HG03354 (cell line): ENCODE data around the gene TUBGCP4.

Source experiments
- ATAC-seq: cut with Tn5 transposase; IDR thresholded peaks from one replicate; pipeline ENCODE4 v1.9.1; 2021; ENCODE audit warnings: mild to moderate bottlenecking; ENCODE audit not compliant: unreplicated experiment, poor library complexity, severe bottlenecking

TUBGCP4 gene, protein sequence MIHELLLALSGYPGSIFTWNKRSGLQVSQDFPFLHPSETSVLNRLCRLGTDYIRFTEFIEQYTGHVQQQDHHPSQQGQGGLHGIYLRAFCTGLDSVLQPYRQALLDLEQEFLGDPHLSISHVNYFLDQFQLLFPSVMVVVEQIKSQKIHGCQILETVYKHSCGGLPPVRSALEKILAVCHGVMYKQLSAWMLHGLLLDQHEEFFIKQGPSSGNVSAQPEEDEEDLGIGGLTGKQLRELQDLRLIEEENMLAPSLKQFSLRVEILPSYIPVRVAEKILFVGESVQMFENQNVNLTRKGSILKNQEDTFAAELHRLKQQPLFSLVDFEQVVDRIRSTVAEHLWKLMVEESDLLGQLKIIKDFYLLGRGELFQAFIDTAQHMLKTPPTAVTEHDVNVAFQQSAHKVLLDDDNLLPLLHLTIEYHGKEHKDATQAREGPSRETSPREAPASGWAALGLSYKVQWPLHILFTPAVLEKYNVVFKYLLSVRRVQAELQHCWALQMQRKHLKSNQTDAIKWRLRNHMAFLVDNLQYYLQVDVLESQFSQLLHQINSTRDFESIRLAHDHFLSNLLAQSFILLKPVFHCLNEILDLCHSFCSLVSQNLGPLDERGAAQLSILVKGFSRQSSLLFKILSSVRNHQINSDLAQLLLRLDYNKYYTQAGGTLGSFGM

DNA sequence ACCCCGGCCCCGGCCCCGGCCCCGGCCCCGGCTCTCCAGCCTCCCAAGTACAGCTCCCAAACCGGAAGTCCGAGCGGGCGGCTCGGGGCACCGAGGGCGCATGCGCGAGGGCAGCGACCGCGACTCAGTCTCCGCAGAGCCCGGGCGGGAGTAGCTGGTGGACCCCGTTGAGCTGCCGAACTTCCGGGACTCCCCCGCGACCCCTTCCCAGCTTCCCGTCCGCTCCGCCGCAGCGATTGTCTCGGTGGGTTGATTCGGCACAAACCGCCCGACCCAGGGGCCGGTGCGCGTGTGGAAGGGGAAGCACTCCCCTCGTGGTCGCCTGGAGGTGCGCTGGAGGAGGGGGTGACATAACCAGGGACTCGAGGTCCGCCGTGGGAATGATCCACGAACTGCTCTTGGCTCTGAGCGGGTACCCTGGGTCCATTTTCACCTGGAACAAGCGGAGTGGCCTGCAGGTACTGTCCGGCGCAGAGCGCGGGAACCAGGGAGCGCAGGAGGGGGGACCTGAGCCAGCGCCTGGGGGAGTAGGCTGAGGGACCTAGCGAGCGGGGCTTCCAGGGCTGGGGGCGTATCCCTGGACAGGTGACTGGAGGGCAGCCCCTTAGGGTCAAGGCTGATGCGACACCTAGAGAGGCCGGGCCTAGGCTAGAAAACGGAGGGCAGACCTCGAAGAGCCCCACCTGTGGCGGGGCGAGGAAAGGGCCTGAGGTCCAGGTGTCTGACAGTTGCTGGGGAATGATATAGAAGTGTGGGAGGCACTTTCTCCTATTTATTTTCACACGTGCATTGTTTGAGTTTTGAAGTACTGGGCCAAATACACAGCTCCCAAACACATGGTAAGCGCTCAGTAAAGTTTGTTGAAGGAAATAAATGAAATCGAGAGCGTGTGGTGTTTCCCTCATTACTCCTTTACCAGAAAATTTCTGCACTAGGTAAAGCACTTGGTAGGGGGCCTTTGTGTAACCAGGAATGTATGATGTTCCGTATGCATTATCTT, at the start of gene TUBGCP4, which contains the start of gene ZSCAN29:
Gene TUBGCP4, plus strand, starts transcription at position 127 of the 1,000 bp plus-strand sequence. Its CDS starts 254 bp downstream, at position 381.
Gene ZSCAN29, minus strand, starts transcription at position 69 of the 1,000 bp plus-strand sequence. CDS start 1,130 bp downstream, outside the sequence.
- ATAC-seq, result peak; percentile 78

DNA sequence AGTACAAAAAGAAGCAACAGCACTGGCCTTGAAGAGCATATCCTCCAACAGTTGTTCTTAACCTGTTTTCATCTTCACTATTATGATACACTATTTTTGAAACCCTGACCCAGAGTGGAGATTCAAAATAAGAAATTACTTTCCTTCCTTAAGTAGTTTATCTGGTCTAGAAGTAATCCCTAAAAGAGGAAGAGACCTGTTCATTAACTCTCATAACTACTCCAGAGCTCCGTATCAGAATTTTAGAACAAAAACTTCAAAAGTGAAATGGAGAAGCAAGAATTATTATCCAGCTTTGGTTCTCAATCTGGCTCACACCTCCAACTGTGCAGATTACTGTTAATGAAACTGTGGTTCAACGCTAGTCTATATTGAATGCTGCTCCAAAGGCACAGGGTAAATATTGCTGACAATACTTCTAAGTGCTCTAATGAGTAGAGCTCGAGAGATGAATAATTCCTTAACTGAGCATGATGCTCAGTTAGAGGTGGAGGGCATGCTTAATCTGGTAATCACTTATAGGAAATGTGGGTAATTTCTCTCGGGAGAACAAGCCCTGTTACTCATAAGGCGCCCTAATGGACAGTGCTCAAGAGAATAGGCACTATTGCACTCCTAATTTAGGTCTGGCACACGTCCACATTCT, 45.7 kb upstream of the TUBGCP4 start:
- ATAC-seq, result no peak

DNA sequence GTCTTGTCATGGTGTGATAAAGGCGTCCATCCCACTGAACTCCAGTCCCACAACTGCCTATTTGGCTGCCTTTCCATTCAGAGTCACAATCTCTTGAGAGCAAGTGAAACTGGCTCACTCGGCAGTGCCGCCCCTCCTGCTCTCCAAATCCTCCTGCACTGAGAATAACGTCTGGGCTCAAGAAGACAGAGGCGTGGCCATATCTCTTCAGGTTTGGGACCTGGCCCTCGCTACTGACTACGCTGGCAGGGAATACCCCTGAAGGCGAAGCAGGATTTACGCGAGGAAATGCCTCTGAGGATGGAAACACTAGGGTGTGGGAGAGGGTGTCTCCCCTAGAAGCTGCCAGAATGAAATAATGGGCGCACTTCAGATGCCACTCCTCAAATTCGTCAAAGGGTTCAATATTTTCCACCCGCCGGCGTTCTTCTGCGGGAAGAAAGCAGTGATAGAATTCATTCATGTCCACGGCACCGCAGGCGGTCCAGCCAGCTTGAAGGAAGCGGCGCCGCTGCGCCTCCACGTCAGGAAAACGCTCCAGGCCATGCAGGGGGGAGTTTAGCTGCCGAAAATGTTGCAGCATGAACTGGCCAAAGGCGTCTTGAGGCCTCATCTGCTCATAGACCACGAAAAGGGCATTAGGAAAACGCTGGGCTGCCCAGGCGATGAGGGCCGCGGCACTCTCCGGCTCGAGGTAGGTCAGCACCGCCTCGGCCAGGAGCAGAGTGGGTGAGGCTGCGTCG, 41.5 kb upstream of the TUBGCP4 start:
- ATAC-seq, result no peak

DNA sequence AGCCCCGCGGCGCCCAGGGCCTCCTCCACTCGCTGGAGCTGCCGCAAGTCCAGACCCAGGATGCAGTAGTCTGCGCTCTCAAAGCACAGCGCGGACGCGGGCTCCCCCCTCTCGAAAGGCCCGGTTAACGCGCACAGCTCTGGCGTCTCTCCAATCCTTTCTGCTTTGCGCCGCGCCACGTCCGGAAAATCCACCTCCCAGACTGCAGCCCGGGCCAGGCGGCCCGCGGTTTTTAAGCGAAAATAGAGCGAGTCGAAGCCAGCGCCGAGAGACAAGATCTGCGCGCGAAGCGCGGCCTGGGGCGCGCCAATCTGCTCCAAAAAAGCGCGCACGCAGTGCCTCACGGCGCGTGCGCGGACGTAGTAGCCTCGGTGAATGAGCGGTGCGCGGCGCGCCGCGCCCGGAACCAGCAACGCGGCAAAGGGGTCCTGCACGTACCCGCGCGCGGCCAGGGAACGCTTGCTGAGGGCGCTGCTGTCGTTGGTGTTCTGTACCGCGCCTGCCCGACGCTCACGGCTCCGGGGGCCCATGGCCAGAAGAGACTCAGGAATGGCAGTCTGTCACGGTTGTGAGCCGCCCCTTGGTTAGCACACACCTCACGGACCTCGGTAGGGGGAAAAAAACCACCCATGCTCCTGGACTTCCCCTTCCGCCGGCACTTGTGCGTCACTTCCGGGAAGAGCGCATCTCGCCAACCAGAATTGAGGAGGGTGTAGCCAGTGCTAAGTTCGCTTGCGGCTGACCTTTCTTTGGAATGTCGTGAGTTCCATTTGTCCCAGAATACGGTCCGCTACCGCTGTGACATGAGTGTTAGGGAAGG, 40.7 kb upstream of the TUBGCP4 start, which contains the start of gene LCMT2:
Gene LCMT2, minus strand, starts transcription at position 614 of the 820 bp plus-strand sequence. Its CDS starts 84 bp downstream, at position 530.
- ATAC-seq, result peak; percentile 97

DNA sequence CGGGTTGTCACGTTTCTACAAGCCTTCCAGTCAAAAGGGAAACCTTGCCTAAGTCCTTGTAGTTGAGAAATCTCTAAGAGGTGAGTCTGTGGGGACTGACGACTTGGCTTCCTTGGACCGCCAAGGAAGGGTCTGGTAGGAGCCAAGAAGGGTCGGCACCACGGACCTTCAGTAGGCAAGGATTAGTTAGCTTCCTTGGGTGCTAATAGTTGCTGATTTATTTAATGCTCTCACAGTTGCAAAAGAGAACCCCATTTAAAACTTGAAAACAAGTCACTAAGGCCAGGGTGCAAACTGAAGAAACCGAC, 40.2 kb upstream of the TUBGCP4 start:
- peak; percentile 28 for ATAC-seq

DNA sequence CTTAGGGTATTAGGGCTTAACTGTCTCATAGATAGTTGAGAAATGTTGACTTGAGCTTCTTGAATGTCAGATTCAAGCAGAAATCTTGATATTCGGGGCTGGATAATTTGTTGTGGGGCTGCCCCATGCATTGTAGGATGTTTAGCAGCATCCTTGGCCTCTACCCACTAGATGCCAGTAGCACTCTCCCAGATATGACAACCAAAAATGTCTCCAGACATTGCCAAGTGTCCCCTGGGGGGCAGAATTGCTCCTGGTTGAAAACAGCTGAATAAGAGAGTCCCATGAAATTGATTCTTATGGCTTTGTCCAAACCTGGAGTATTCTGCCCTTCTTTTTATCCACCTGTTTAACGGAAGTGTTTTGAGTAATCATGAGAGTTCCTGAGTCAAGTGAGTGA, 24.6 kb upstream of the TUBGCP4 start:
- no peak for ATAC-seq

DNA sequence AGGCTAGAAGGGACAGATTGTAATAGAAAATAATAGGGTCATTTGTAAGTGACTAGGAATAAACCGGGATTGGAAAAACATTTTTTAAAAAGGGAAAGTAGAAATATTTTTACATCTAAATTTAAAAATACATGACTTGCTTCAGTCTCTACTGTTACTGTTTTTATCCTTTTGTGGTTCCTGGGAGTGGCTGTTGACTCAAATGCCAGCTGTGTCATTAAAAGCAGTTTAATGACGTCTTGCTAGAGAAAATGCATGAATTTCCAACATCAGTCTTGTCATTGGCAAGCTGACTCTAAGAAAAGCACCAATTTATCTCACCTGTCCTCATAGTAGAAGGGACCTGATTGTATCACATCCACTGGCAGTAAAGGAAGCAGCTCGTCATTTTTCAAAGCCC, 23.8 kb upstream of the TUBGCP4 start:
- ATAC-seq, result no peak

DNA sequence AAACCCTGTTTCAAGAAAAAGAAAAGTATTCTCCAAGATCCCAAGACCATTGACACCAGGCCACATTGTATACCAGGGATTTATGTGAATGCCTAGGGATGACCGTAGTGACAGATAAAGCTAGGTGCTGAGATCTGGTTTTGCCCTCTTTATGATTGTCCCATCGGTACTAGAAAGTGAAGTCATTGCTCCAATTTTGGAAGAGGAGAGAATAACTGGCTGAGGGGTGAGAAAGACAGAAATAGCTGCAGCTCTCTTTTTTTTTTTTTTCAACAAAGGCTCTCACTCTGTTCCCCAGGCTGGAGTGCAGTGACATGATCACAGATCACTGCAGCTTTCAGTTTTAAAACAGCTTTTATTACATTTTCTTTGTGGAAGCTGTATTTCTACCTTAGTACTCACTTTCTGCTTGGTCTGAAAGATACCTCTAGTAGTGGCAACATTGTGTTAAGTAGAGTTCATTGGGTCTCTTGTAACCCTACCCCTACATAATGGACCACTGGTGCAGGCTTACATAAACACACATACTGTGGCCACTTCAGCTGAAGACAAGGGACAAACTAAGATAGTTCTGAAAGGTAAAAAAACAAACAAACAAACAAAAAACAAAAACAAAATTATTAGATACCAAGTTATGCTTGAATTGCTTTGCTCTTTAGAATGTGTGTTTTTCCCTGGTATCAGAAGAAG, 18.1 kb upstream of the TUBGCP4 start:
- no peak for ATAC-seq

DNA sequence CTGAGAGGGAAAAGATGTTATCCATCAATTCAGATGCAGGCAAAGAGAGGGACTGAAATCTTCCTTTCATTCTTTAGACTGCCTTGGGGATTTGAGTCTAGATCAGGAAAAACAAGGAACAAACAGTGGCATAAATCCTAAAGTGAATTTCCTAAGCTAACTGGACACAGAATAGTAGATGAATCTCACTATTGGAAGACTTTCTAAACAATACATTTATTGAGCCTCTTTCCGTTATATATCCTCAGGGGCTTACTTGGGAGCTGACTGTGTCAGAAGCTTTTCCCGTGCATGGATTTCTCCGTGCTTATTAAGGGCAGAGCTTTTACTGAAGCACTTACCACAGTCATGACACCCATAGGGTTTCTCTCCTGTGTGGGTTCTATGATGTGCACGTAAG, 10.1 kb upstream of the TUBGCP4 start:
- no peak for ATAC-seq

DNA sequence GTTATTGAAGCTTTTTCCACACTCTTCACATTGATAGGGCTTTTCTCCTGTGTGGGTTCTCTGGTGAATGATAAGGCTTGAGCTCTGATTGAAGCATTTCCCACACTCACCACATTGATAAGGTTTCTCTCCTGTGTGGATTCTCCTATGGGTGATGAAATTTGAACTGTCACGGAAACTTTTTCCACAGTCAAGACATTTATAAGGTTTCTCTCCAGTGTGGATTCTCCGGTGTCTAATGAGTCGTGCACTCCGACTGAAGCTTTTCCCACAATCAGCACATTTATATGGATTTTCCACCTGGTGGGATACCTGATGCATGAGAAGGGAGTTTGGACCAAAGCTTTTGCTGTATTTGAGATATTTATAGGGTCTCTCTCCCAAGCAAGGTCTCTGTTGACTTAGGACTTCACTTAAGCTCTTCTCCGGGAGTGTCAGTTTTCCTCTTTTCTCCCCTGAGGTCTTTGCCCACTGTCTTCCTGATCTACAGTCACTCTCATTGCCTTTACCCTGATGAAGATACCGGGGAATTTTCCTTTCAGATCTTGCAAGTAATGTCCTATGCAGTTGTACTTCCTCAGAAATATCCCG, 9.5 kb upstream of the TUBGCP4 start:
- no peak for ATAC-seq

DNA sequence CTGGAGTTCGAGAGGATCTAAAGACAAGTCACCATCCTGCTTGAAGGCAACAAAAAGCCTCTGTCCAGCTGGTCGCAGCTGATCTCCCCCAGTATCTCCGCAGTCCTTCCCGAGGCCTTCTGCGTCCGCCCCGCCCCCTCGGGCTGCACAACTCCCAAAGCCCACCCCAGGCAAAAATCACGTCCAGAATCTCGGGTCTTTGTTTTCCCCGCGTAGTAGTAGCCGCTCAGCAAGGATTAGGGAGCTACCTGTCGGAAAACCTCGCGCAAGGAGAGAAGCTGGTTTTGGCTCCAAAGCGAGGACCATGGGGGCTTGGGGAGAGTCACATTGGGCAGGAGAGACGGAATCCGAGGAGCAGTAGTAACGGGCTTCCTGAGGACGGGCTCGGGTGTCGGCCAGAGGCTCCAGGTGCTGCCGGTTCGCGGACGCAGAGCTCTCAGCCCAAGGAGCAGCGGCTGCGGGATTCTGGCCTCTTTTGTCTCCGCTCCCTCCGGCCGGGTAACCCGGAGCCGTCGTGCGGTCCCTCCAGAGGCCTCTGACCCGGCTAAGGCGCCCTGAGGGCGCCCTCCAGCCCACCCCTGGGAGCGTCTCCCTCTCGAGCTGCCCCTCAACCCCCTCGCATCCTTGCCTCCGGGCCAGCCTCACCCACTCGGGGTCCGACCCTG, 459 bp upstream of the TUBGCP4 start:
- peak; percentile 45 for ATAC-seq

DNA sequence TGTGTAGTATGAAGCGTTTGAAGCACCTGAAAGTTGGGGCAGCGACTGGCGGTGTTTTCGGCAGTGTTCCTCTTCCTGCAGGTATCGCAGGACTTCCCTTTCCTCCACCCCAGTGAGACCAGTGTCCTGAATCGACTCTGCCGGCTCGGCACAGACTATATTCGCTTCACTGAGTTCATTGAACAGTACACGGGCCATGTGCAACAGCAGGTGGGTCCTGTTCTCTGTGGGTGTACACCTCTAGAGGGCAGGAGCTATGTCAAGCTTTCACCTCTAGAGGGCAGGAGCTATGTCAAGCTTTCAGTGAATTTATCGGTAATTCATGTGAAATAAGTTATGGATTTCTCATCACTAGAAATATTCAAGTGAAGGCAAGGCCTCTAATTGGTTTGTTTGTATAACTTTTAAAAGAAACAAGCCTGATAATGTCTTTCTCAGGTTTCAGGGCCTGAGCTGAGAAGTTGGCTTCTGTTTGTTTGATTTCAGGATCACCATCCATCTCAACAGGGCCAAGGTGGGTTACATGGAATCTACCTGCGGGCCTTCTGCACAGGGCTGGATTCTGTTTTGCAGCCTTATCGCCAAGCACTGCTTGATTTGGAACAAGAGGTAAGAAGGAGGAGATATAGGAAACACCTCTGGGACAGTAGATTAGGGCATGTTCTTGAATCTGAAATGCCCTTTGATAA, 5.3 kb downstream of the TUBGCP4 start:
- ATAC-seq, result no peak

DNA sequence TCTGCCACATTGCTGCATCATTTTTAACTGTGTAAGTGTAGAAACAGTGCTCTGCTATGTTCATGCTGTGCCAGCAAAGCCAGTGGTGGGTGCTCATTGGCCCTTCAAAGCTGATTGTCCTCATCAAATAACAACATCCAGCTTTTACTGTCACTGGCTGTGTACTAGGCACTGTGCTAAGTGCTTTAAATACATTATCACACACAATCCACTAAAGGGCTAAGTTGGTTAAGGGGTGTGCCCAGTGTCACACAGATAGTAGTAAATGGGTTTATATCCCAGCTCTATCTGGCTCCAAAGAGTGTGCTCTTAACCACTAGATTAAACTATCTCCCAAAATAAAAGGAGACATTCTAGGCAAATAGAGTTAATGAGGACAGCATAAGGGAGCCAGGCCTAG, 7.7 kb downstream of the TUBGCP4 start:
- ATAC-seq, result no peak

DNA sequence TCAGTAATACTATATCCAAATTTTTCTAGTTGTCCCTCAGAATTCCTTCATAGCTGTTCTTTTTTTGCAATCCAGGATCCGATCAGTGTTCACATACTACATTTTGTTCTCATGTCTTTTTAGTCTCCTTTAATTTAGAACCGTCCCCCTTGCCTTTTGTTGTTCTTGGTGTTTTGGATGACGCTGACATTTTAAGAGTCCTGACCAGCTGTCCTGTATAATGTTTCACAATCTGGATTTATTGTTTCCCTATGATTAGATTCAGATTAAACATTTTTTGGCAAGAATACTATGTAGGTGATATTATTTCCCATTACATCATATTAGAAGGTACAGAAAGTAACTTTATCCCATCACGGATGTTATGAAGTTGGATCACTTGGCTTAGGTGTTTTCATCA, 11.4 kb downstream of the TUBGCP4 start:
- no peak for ATAC-seq

DNA sequence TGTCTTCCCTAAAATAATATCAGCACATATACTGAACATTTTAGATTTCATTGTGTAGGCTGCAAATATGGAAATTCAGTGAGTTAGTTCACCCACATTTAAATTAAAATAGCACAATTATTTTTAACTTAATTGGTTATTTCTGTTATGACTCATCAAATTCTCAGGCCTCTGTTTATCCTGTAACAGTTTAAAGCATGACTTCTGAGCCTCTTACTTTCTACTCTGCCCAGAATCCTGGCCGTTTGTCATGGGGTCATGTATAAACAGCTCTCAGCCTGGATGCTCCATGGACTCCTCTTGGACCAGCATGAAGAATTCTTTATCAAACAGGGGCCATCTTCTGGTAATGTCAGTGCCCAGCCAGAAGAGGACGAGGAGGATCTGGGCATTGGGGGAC, 12.2 kb downstream of the TUBGCP4 start:
- ATAC-seq, result no peak

DNA sequence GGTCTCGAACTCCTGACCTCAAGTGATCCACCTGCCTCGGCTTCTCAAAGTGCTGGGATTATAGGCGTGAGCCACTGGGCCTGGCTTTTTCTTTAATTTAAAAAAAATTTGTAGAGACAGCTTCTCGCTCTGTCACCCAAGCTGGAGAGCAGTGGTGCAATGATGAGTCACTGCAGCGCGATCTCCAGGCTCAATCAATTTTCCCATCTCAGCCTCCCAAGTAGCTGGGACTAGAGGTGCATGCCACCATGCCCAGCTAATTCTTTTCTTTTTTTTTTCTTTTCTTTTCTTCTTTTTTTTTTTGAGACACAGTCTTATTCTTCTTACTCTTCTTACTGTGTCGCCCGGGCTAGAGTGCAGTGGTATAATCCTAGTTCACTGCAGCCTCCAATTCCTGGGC, 19.8 kb downstream of the TUBGCP4 start:
- ATAC-seq, result no peak
